Neuronal stem cell (in vitro differentiated cells): ENCODE data around the gene TRPM3.

Experiments used
- DNase-seq: peaks from one replicate; pipeline ENCODE4 v3.0.0-alpha.2; 2013; ENCODE audit warnings: low spot score
- H2AFZ ChIP-seq: one replicate; pipeline ENCODE4 v1.6.1; 2013; ENCODE audit warnings: mild to moderate bottlenecking, low read length, inconsistent platforms
- H2AK5ac ChIP-seq: 2 replicates; pipeline ENCODE4 v1.6.1; 2013; ENCODE audit warnings: low read depth, mild to moderate bottlenecking, inconsistent platforms, low read length, moderate library complexity, mixed read lengths
- H2BK120ac ChIP-seq: 2 replicates; pipeline ENCODE4 v1.6.1; 2013; ENCODE audit warnings: low read depth, mild to moderate bottlenecking, inconsistent platforms, low read length, moderate library complexity, mixed read lengths
- H2BK12ac ChIP-seq: one replicate; pipeline ENCODE4 v1.6.1; 2013; ENCODE audit warnings: low read length, inconsistent platforms
- H2BK15ac ChIP-seq: 2 replicates; pipeline ENCODE4 v1.6.1; 2013; ENCODE audit warnings: mild to moderate bottlenecking, low read length, inconsistent platforms, mixed read lengths
- H2BK5ac ChIP-seq: one replicate; pipeline ENCODE4 v1.6.1; 2013; ENCODE audit warnings: inconsistent platforms, mild to moderate bottlenecking, low read length, moderate library complexity
- H3K14ac ChIP-seq: one replicate; pipeline ENCODE4 v1.6.1; 2013; ENCODE audit warnings: low read length, inconsistent platforms
- H3K18ac ChIP-seq: 2 replicates; pipeline ENCODE4 v1.6.1; 2013; ENCODE audit warnings: low read length, inconsistent platforms
- H3K23ac ChIP-seq: 2 replicates; pipeline ENCODE4 v1.6.1; 2013; ENCODE audit warnings: low read depth, mild to moderate bottlenecking, mixed read lengths, low read length, inconsistent platforms; ENCODE audit not compliant: poor library complexity
- H3K27ac ChIP-seq: replicated peaks from 3 replicates; pipeline ENCODE4 v1.5.1; 2013; ENCODE audit warnings: low read length, inconsistent platforms
- H3K27me3 ChIP-seq, 3 experiments: 2 replicates each; pipeline ENCODE4 v1.6.1; 2013; ENCODE audit warnings: low read length in 3 of 3, mild to moderate bottlenecking in 2 of 3, inconsistent platforms in 1 of 3, low read depth in 1 of 3, mixed read lengths in 1 of 3, moderate library complexity in 1 of 3; ENCODE audit not compliant: control insufficient read depth in 3 of 3, insufficient read depth in 3 of 3
- H3K36me3 ChIP-seq, 2 donors: replicated peaks in 1 of 2; 2 replicates each; pipeline ENCODE4 v1.6.1; 2013; ENCODE audit warnings: low read length in 2 of 2; ENCODE audit not compliant: control insufficient read depth in 2 of 2, insufficient read depth in 2 of 2
- H3K4ac ChIP-seq: 2 replicates; pipeline ENCODE4 v1.6.1; 2013; ENCODE audit warnings: inconsistent platforms, mild to moderate bottlenecking, low read length, moderate library complexity
- H3K4me1 ChIP-seq, 2 donors: 1 replicate in 1 of 2; 2 replicates in 1 of 2; pipeline ENCODE4 v1.6.1; 2013; ENCODE audit warnings: low read length in 2 of 2, low read depth in 1 of 2; ENCODE audit not compliant: control insufficient read depth in 2 of 2, insufficient read depth in 1 of 2
- H3K4me2 ChIP-seq: one replicate; pipeline ENCODE4 v1.6.1; 2013; ENCODE audit warnings: mild to moderate bottlenecking, low read length, inconsistent platforms; ENCODE audit not compliant: insufficient read depth, poor library complexity, severe bottlenecking
- H3K4me3 ChIP-seq, 2 donors: 2 replicates each; pipeline ENCODE4 v1.5.1; 2013; ENCODE audit warnings: low read length in 2 of 2, mild to moderate bottlenecking in 2 of 2, inconsistent platforms in 1 of 2, moderate library complexity in 1 of 2
- H3K79me1 ChIP-seq: one replicate; pipeline ENCODE4 v1.6.1; 2013; ENCODE audit warnings: low read depth, mild to moderate bottlenecking, inconsistent platforms, low read length, moderate library complexity
- H3K9ac ChIP-seq: one replicate; pipeline ENCODE4 v1.6.1; 2013; ENCODE audit warnings: mild to moderate bottlenecking, low read depth, low read length, inconsistent platforms; ENCODE audit not compliant: poor library complexity
- H3K9me3 ChIP-seq, 2 donors: replicated peaks in 1 of 2; 2 replicates each; pipeline versions ENCODE3 to v1.6.1; 2013; ENCODE audit warnings: low read length in 2 of 2, mild to moderate bottlenecking in 2 of 2, inconsistent platforms in 1 of 2, low read depth in 1 of 2, mixed read lengths in 1 of 2, moderate library complexity in 1 of 2; ENCODE audit not compliant: control insufficient read depth in 2 of 2, insufficient read depth in 1 of 2
- H4K8ac ChIP-seq: one replicate; pipeline ENCODE4 v1.6.1; 2013; ENCODE audit warnings: low read depth, mild to moderate bottlenecking, inconsistent platforms, low read length, moderate library complexity
- H4K91ac ChIP-seq: one replicate; pipeline ENCODE4 v1.6.1; 2013; ENCODE audit warnings: low read length, low read depth, mild to moderate bottlenecking, inconsistent platforms; ENCODE audit not compliant: poor library complexity
- WGBS, 2 donors: extraction: QIAGEN DNeasy Blood & Tissue Kit; methylation state at CpG; one replicate each; pipeline ENCODE4 v1.1.7; 2013; ENCODE audit warnings: missing lambda C conversion rate in 2 of 2, mixed read lengths in 1 of 2; ENCODE audit not compliant: insufficient read length in 2 of 2, insufficient replicate concordance in 1 of 2; ENCODE audit errors: extremely low coverage in 2 of 2; 5-methylcytosine and 5-hydroxymethylcytosine counted together

Gene TRPM3

DNA sequence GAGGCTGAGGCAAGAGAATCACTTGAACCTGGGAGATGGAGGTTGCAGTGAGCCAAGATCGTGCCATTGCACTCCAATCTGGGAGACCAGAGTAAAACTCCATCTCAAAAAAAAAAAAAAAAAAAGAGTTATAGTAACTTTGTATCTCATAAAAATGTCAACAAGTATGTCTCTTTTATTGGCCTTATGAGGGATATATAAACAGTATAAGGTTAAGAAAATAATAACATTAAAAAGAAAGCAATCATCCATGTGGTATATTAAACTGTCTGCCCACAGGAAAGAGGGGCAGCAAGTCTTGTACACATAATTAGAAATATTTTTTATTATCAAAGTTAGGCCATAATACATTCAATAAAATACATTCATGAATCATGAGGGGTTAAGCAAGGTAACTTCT is 447.6 kb downstream of the TRPM3 start:
- no CpG with 5 or more reads among the region's 1 CpG for WGBS, 2 donors

DNA sequence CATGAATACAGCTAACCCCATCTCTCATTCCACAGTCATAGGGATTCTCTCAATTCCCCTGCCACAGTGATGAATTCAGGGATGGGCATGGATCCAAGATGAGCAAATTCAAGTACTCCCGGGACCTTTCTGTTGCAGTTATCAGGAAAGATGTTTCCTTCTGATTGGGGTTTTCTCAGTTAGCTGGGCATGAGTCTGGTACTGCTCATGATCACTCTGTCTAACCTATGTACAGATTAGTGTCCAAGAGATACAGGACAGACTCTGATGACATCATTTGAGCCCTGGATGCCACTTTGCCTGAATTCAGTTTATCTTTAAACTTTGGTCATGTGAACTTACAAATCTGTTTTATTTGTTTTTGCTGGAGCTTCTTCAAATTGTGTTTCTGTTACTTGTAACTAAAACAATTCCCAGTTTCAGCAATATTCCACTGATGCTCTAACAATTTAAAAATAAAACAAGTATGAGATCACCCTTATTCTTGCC is 449.2 kb downstream of the TRPM3 start:
- H3K14ac ChIP-seq = no peak overlapping the region
- no peak overlapping the region for H3K4ac ChIP-seq
- no peak overlapping the region for H2AFZ ChIP-seq
- H2BK12ac ChIP-seq = no peak overlapping the region
- no peaks in the 10 kb centered on the region for H3K79me1 ChIP-seq
- no peaks in the 10 kb centered on the region for H3K27me3 ChIP-seq
- H3K9me3 ChIP-seq = no peaks in the 10 kb centered on the region
- peaks cover 0 to 2% of the 10 kb centered on the region in 2 donors for H3K36me3 ChIP-seq
- H3K23ac ChIP-seq = no peak overlapping the region
- H2BK5ac ChIP-seq = no peak overlapping the region
- no peak overlapping the region for H3K9ac ChIP-seq
- no peak overlapping the region for H3K18ac ChIP-seq
- H3K4me2 ChIP-seq = no peak overlapping the region
- no CpG with 5 or more reads among the region's 1 CpG for WGBS, 2 donors
- no peak overlapping the region for H3K27ac ChIP-seq
- H4K8ac ChIP-seq = no peak overlapping the region
- no peak overlapping the region for H3K4me3 ChIP-seq
- no peak overlapping the region for H2BK15ac ChIP-seq
- no peak overlapping the region for H2BK120ac ChIP-seq
- H4K91ac ChIP-seq = no peak overlapping the region
- H2AK5ac ChIP-seq = no peak overlapping the region
- no peak for DNase-seq
- peaks cover 3 to 12% of the 10 kb centered on the region in 2 donors for H3K4me1 ChIP-seq

More for the DNA sequence above, 447.6 kb downstream of the TRPM3 start:
- Histone ChIP-seq H2BK120ac (no peak overlapping the region), H3K9me3 (no peaks in the 10 kb centered on the region), H3K4ac (no peak overlapping the region), H3K9ac (no peak overlapping the region), H3K18ac (no peak overlapping the region), H2BK12ac (no peak overlapping the region), H3K36me3 (no peaks in the 10 kb centered on the region), H3K23ac (no peak overlapping the region), H3K4me2 (no peak overlapping the region), H3K27ac (no peak overlapping the region), H2AFZ (no peak overlapping the region), H2BK15ac (no peak overlapping the region), H4K91ac (no peak overlapping the region), H3K27me3 (no peaks in the 10 kb centered on the region), H4K8ac (no peak overlapping the region), H3K4me3 (no peak overlapping the region), H3K14ac (no peak overlapping the region), H3K79me1 (no peaks in the 10 kb centered on the region), H3K4me1 (peaks cover 5 to 12% of the 10 kb centered on the region in 2 donors), H2AK5ac (no peak overlapping the region), H2BK5ac (no peak overlapping the region)
- no peak for DNase-seq

DNA sequence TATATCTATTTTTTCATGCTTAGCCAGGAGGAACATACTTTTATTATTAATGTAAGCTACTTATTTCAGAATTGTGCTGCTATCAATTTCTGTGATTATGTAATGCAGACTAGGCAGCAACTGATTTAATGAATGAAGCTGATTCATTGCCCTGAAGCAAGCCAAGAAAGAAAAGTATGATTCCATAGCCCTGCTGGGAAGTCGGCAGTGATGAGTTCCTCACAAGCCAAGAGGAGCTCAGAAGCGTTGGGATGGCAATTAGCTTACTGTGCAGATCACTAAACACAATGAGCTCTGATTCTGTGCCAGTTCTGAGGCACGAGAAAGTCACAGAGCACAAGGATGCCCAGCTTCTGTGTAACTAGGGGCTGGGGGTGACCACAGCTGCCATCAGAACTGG is 452.7 kb downstream of the TRPM3 start:
- Histone ChIP-seq H4K91ac (no peak overlapping the region), H3K4me1 (peaks cover 0 to 3% of the 10 kb centered on the region in 2 donors), H3K9ac (no peak overlapping the region), H2BK12ac (no peak overlapping the region), H3K9me3 (no peaks in the 10 kb centered on the region), H3K4ac (no peak overlapping the region), H2BK120ac (no peak overlapping the region), H3K23ac (no peak overlapping the region), H2BK5ac (no peak overlapping the region), H3K27me3 (no peaks in the 10 kb centered on the region), H3K14ac (no peak overlapping the region), H3K27ac (no peak overlapping the region), H3K79me1 (no peaks in the 10 kb centered on the region), H2AK5ac (no peak overlapping the region), H2BK15ac (no peak overlapping the region), H4K8ac (no peak overlapping the region), H2AFZ (no peak overlapping the region), H3K18ac (no peak overlapping the region), H3K4me2 (no peak overlapping the region), H3K4me3 (no peak overlapping the region), H3K36me3 (peaks cover 0 to 2% of the 10 kb centered on the region in 2 donors)
- DNase-seq = no peak
- WGBS, 2 donors = no CpG with 5 or more reads among the region's 3 CpGs

DNA sequence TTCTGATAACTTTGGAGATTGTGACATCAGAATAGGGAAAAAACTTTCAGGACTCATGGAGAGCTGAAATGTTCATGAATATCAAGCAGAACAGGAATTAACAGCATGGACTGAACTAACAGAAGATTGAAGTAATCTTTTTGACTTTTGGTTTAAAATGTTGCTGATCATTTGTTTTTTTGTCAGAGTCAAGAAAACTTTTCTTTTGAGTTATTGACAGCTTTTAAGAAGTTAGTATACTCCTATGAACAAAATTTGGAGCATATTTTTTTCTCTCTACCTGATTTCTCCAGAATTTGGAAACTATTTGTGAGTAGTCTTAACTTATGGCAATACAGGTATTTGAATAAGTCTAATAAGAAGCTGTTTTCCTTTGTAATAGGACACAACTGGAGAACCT is 462.7 kb downstream of the TRPM3 start:
- Histone ChIP-seq H2BK120ac (no peak overlapping the region), H4K91ac (no peak overlapping the region), H2AFZ (no peak overlapping the region), H3K4me1 (no peaks in the 10 kb centered on the region), H3K36me3 (no peaks in the 10 kb centered on the region), H3K9ac (no peak overlapping the region), H2BK5ac (no peak overlapping the region), H3K79me1 (no peaks in the 10 kb centered on the region), H3K4me3 (no peak overlapping the region), H2BK12ac (no peak overlapping the region), H3K9me3 (peaks cover 8 to 24% of the 10 kb centered on the region in 2 donors), H3K18ac (no peak overlapping the region), H4K8ac (no peak overlapping the region), H3K27ac (no peak overlapping the region), H3K4ac (no peak overlapping the region), H3K27me3 (no peaks in the 10 kb centered on the region), H2BK15ac (no peak overlapping the region), H3K14ac (no peak overlapping the region), H3K23ac (no peak overlapping the region), H3K4me2 (no peak overlapping the region), H2AK5ac (no peak overlapping the region)
- no peak for DNase-seq
